GM18909 (cell line): Measurements from ENCODE around the gene HTATIP2.
"Not testable (repeated sequence)": the region's sequence is repeated elsewhere in the genome, so short reads cannot be mapped to it uniquely, and the experiment has no call there.

Experiments
- ATAC-seq: cut with Tn5 transposase; IDR thresholded peaks from one replicate; pipeline ENCODE4 v1.9.1; 2021; ENCODE audit warnings: mild to moderate bottlenecking; ENCODE audit not compliant: unreplicated experiment, poor library complexity

The HTATIP2 gene

DNA sequence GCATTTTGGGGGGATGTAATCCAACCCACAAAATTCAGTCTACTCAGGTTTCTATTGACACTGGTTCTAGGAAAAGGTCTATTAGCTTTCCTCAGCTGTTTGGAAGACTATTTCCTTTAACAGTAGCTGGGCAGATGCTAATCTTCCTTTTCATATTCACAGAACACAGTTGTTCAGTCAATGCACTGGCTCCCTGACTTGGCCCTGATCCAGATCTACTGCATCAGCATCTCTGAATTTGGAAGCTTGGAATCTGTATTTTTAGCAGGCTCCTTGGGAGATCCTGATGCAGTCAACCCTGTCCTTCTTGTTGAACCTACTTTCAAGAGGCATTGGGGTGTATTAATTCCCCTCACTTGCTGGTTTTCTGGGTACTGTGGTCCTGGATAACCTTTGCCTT is 6.3 kb downstream of the HTATIP2 start:
- ATAC-seq: no peak

- ATAC-seq: no peak
These were observed 8.6 kb downstream of the HTATIP2 start for GRCh38 chr11:20372081-20372626.

- no peak for ATAC-seq
These were observed 9.6 kb downstream of the HTATIP2 start for GRCh38 chr11:20373147-20373546.

GRCh38 chr11:20373568-20374209 is 10.2 kb downstream of the HTATIP2 start:
- ATAC-seq: no peak

GRCh38 chr11:20374741-20375300 is 11.3 kb downstream of the HTATIP2 start:
- no peak for ATAC-seq

GRCh38 chr11:20376162-20376730 is 12.7 kb downstream of the HTATIP2 start:
- no peak for ATAC-seq

DNA sequence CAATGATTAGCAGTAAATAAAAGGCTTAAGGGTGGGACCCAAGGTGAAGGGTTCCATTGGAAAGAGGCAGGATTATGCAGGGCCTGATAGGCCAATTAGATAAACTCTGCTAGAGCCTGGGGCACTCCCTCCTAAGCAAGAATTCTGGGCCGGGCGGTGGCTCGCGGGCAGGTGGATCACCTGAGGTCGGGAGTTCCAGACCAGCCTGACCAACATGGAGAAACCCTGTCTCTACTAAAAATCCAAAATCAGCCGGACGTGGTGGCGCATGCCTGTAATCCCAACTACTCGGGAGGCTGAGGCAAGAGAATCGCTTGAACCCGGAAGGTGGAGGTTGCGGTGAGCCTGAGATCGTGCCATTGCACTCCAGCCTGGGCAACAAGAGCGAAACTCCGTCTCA is 22.5 kb downstream of the HTATIP2 start:
- ATAC-seq: not testable (repeated sequence)

- ATAC-seq: peak; percentile 85
These were observed 24.0 kb downstream of the HTATIP2 start, which contains the start of gene PRMT3 for GRCh38 chr11:20387261-20388095. Gene PRMT3 (plus strand): TSS chr11:20387716. CDS start chr11:20387747, 31 bp downstream.

DNA sequence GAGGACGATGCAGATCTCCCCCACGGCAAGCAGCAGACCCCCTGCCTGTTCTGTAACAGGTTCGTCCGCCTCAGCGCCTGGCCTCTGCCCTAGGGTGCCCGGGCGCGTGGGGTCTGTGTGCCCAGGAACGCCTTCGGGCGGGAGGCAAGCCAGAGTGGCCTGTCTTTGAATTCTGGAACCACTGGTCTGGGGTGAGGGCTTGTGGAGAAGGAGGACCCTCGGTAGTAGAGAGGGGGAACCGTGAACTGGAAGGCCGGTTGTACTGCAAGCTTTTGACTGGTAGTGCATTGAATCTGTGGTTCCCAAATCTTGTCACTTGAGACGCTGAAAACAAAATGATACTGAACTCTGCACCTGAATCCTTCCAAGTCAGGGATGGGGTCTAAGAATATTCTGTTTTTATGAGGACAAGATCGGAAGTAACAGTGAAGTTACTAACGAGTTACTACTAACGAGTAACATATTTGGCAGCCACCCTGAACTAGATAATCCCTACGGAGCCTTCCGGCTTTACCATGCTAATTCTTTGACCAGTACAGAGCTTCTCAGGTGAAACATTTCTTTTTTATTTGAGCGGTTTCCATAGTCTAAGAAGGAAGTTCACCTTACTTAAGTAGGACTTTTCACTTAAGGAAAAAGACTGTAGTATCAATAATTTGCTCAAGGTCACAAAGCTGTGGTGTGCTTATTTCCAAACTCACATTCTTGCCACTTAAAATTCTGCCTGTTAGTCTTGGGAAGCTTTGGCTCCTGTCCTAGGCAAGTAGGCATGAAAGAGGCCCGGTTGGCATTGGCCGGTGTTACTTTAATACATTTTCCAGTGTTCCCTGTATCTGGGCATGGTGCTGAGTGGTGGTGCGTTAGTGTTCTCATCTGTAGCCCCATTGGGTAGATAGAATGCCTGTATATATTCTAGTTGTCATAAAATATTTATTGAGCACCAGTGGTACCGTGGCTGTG is 24.9 kb downstream of the HTATIP2 start:
- ATAC-seq: peak; percentile 22

DNA sequence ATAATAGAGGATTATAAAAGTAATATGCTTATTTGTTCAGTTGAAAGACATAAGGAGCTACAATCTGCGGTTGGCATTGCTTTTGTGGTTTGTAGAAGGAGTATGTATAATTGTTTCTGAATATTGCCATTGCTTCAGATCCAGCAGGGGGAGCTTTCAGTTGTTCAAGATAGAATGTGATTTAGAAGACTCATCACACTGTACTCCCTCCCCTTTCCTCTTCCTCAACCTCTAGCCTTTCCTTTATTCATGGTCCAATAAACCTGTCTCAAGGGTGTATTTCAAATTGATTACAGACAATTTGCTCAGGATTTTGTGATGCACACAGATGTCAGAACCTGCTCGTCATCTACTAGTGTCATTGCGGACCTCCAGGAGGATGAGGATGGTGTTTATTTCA is 33.8 kb downstream of the HTATIP2 start:
- ATAC-seq: peak; percentile 88

- no peak for ATAC-seq
These were observed 36.0 kb downstream of the HTATIP2 start for GRCh38 chr11:20399498-20399897.

- no peak for ATAC-seq
These were observed 39.5 kb downstream of the HTATIP2 start for GRCh38 chr11:20403059-20403458.

DNA sequence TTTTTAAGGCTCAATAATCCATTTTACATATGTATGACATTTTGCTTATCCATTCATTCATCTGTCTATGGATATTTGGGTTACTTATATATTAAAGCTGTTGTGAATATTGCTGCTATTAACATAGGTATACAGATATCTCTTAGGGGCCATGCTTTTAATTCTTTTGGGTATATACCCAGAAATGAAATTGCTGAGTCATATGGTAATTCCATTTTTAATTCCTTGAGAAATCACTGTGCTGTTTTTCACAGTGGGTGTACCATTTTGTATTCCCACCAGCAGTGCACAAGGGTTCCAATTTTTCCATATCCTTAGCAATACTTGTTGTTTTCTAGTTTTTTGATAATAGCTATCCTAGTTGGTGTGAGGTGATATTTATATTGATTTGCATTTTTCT is 43.0 kb downstream of the HTATIP2 start:
- no peak for ATAC-seq

DNA sequence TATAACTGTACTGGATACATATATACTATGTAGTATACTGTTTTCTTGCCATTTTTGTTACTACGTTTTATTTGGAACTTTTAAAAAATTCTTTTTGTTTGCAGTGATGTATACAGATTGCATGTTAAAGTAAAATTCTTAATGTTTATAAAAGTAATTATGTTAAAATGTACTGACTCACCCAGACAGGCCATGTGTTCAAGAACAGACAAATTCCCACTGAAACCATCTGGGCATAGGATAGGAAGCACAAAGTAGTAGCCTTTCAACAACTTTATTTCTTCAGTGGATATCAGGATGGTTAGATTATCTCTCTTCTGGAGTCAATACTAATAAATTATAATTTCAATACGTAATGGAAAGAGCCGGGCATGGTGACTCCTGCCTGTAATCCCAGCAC is 43.8 kb downstream of the HTATIP2 start:
- no peak for ATAC-seq

DNA sequence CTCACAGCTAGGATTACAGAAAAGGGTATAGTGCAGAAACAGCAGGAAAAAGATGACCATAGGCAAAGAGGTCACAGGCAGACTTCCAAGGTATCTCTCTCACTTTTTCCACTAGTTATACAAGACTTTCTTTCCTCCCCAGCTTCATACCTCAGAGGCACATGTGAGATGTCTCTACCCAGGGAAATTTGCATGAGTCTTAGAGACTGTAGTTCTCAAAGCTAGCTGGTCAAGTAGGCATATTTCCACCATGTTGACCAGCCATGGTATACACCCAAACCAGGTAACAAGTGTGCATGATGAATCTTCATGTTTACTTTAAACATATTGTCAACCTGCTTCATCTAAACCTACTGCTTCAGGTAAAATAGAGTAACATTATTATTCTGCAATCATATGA is 51.9 kb downstream of the HTATIP2 start:
- ATAC-seq: no peak

- ATAC-seq: no peak
These were observed 54.3 kb downstream of the HTATIP2 start for GRCh38 chr11:20417771-20418170.

- no peak for ATAC-seq
These were observed 58.4 kb downstream of the HTATIP2 start for GRCh38 chr11:20421946-20422345.

DNA sequence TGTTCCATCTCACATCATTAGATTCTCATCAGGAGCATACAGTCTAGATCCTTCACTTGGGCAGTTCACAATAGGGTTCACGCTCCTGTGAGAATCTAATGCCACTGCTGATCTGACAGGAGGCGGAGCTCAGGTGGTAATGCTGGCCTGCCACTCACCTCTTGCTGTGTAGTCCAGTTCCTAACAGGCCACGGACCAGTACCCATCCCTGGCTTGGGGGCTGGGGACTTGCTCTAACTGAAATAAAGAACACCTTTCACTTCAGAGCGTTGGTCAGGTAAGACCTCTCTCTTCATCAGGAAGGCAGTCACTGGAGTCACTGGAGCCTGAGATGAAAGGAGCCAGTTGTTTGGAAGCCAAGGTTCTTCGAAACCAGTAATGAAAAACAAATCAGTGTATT is 65.7 kb downstream of the HTATIP2 start:
- no peak for ATAC-seq
